ENCODE data around the gene STEAP1B. TPM values are rescaled to one million over a fixed set of nuclear protein-coding genes. Genes with fewer than 3 reads are reported as not detected.

The STEAP1B gene
- polyA plus RNA-seq, 1 experiment: 18.8 TPM

GRCh38 chr7:22430457-22430856, 69.5 kb downstream of the STEAP1B start:
- Histone ChIP-seq H3K27ac (ENCODE audit: low read depth, low read length) (no peak overlapping the region), H3K4me3 (ENCODE audit: low read depth, low read length) (no peak overlapping the region), H3K9me3 (ENCODE audit: control insufficient read depth, insufficient read depth, low read length) (no peaks in the 10 kb centered on the region), H3K27me3 (ENCODE audit: control insufficient read depth, insufficient read depth, low read length) (no peaks in the 10 kb centered on the region)
- peak; percentile 20 for DNase-seq (ENCODE audit: low read depth, low spot score)
- CTCF ChIA-PET: interaction anchor here (1.1 to 1.3 kb wide), 2 partner anchors 15 to 22 kb away, joined by 3 read pairs; no protein-coding TSS in a partner anchor
- TF ChIP-seq CTCF (IDR thresholded peaks at IDR 0.05; ENCODE audit: low read depth, low read length): no peak
- POLR2A ChIA-PET: no interaction called here

GRCh38 chr7:22429386-22429785, 70.6 kb downstream of the STEAP1B start:
- POLR2A ChIA-PET: no interaction called here
- no peak for TF ChIP-seq CTCF (IDR thresholded peaks at IDR 0.05; ENCODE audit: low read depth, low read length)

GRCh38 chr7:22427855-22428254, 72.1 kb downstream of the STEAP1B start:
- CTCF ChIA-PET: no interaction called here
- H3K27ac ChIP-seq (ENCODE audit: low read depth, low read length): no peak overlapping the region
- no peak for TF ChIP-seq CTCF (IDR thresholded peaks at IDR 0.05; ENCODE audit: low read depth, low read length)
- no peaks in the 10 kb centered on the region for H3K9me3 ChIP-seq (ENCODE audit: control insufficient read depth, insufficient read depth, low read length)
- POLR2A ChIA-PET: interaction anchor here (0.7 kb wide), 1 partner anchor 83 kb away, joined by 3 read pairs; no protein-coding TSS in a partner anchor
- no peak overlapping the region for H3K4me3 ChIP-seq (ENCODE audit: low read depth, low read length)
- DNase-seq (ENCODE audit: low read depth, low spot score): no peak
- no peaks in the 10 kb centered on the region for H3K27me3 ChIP-seq (ENCODE audit: control insufficient read depth, insufficient read depth, low read length)

More at GRCh38 chr7:22429386-22429785, 70.6 kb downstream of the STEAP1B start:
- Histone ChIP-seq H3K4me3 (ENCODE audit: low read depth, low read length) (no peak overlapping the region), H3K27me3 (ENCODE audit: control insufficient read depth, insufficient read depth, low read length) (no peaks in the 10 kb centered on the region), H3K9me3 (ENCODE audit: control insufficient read depth, insufficient read depth, low read length) (no peaks in the 10 kb centered on the region), H3K27ac (ENCODE audit: low read depth, low read length) (no peak overlapping the region)
- CTCF ChIA-PET: no interaction called here
- DNase-seq (ENCODE audit: low read depth, low spot score): no peak

GRCh38 chr7:22427104-22427503, 72.9 kb downstream of the STEAP1B start:
- no peaks in the 10 kb centered on the region for H3K27me3 ChIP-seq (ENCODE audit: control insufficient read depth, insufficient read depth, low read length)
- POLR2A ChIA-PET: interaction anchor here (0.7 kb wide), 1 partner anchor 82 kb away, joined by 3 read pairs; no protein-coding TSS in a partner anchor
- H3K9me3 ChIP-seq (ENCODE audit: control insufficient read depth, insufficient read depth, low read length): no peaks in the 10 kb centered on the region
- CTCF ChIA-PET: interaction anchor here (1.4 kb wide), 1 partner anchor 317 kb away, joined by 3 read pairs; no protein-coding TSS in a partner anchor
- H3K4me3 ChIP-seq (ENCODE audit: low read depth, low read length): no peak overlapping the region
- no peak for TF ChIP-seq CTCF (IDR thresholded peaks at IDR 0.05; ENCODE audit: low read depth, low read length)
- DNase-seq (ENCODE audit: low read depth, low spot score): no peak
- H3K27ac ChIP-seq (ENCODE audit: low read depth, low read length): no peak overlapping the region

GRCh38 chr7:22426463-22427094, 73.4 kb downstream of the STEAP1B start:
- ChIA-PET POLR2A (no interaction called here), CTCF (interaction anchor here (1.4 kb wide), 1 partner anchor 316 kb away, joined by 3 read pairs; no protein-coding TSS in a partner anchor)
- H3K27ac ChIP-seq (ENCODE audit: low read depth, low read length): no peak overlapping the region
- TF ChIP-seq CTCF (IDR thresholded peaks at IDR 0.05; ENCODE audit: low read depth, low read length): no peak
- H3K9me3 ChIP-seq (ENCODE audit: control insufficient read depth, insufficient read depth, low read length): no peaks in the 10 kb centered on the region
- no peak for DNase-seq (ENCODE audit: low read depth, low spot score)
- no peak overlapping the region for H3K4me3 ChIP-seq (ENCODE audit: low read depth, low read length)
- no peaks in the 10 kb centered on the region for H3K27me3 ChIP-seq (ENCODE audit: control insufficient read depth, insufficient read depth, low read length)

Measured in AG04450 (cell line).